GM12864 (cell line): ENCODE results near the gene CDK5RAP2.

ENCODE experiments used
- DNase-seq: peaks from one replicate; pipeline ENCODE4 v3.0.0-alpha.2; 2011; ENCODE audit warnings: low read depth
- H3K4me3 ChIP-seq: 2 replicates; pipeline ENCODE4 v1.5.1; 2011; ENCODE audit warnings: mild to moderate bottlenecking, low read depth, low read length, control low read depth
- CTCF ChIP-seq: IDR thresholded peaks from 2 replicates; pipeline ENCODE4 v1.5.1; 2011; ENCODE audit warnings: low read depth, mild to moderate bottlenecking, moderate library complexity, low read length, control low read depth, inconsistent platforms; ENCODE audit errors: missing control alignments

CDK5RAP2 gene

GRCh38 chr9:120545701-120546550 lies 34.0 kb downstream of the CDK5RAP2 start:
- TF ChIP-seq CTCF, result no peak
- no peak overlapping the region for H3K4me3 ChIP-seq
- DNase-seq, result no peak

GRCh38 chr9:120544441-120544840 lies 35.5 kb downstream of the CDK5RAP2 start:
- DNase-seq, result no peak
- H3K4me3 ChIP-seq, result no peak overlapping the region
- TF ChIP-seq CTCF, result no peak

GRCh38 chr9:120542701-120543490 lies 37.1 kb downstream of the CDK5RAP2 start:
- TF ChIP-seq CTCF, result no peak
- H3K4me3 ChIP-seq, result no peak overlapping the region
- DNase-seq, result no peak

- no peak overlapping the region for H3K4me3 ChIP-seq
- no peak for TF ChIP-seq CTCF
- no peak for DNase-seq
Measured at GRCh38 chr9:120541921-120542320, 38.0 kb downstream of the CDK5RAP2 start.

GRCh38 chr9:120539951-120540350 lies 40.0 kb downstream of the CDK5RAP2 start:
- no peak for TF ChIP-seq CTCF
- no peak overlapping the region for H3K4me3 ChIP-seq
- no peak for DNase-seq

- DNase-seq, result no peak
- no peak overlapping the region for H3K4me3 ChIP-seq
- TF ChIP-seq CTCF, result no peak
Measured at GRCh38 chr9:120538339-120538738, 41.6 kb downstream of the CDK5RAP2 start.
